Mucosa of descending colon (tissue), 3 donors: ENCODE measurements around the gene MAEL. TPM values are rescaled to one million over a fixed set of nuclear protein-coding genes. Genes with fewer than 3 reads are reported as not detected.

ENCODE experiments used
- ATAC-seq: fragments of 200-7000 bp; cut with Tn5 transposase; one replicate; pipeline ENCODE4 v1.9.1; 2020; ENCODE audit warnings: mild to moderate bottlenecking, moderate library complexity
- DNase-seq, 3 donors: peaks; one replicate each; pipeline ENCODE4 v3.0.0-alpha.2; 2020
- H3K36me3 ChIP-seq: fragments of 200-600 bp; one replicate; pipeline ENCODE4 v1.8.0; 2021; ENCODE audit warnings: low read depth, mild to moderate bottlenecking
- H3K4me1 ChIP-seq: fragments of 200-600 bp; one replicate; pipeline ENCODE4 v1.8.0; 2021; ENCODE audit warnings: low read depth, mild to moderate bottlenecking
- H3K4me3 ChIP-seq: fragments of 200-600 bp; one replicate; pipeline ENCODE4 v1.8.0; 2021; ENCODE audit warnings: mild to moderate bottlenecking
- H3K9me3 ChIP-seq: fragments of 200-600 bp; one replicate; pipeline ENCODE4 v1.8.0; 2021; ENCODE audit warnings: mild to moderate bottlenecking
- CTCF ChIP-seq: fragments of 200-600 bp; IDR thresholded peaks from one replicate; pipeline ENCODE4 v1.8.0; 2022; ENCODE audit warnings: antibody characterized with exemption, mild to moderate bottlenecking
- intact Hi-C, 2 donors: fragments of 100-400 bp; cut with DNase I in 1 of 2; cut with micrococcal nuclease in 1 of 2; formaldehyde crosslinking; loops; one replicate each; pipeline versions ENCODE4 v1.11.0 to v1.11.1; 2022; cut with DNase I, micrococcal nuclease
- total RNA-seq, 3 donors: library from RNA; stranded (reverse); fragmentation: NEBNext Ultra II Directional in 2 of 3; extraction: Animal tissue kit (Norgen Biotek cat#: 25700) in 2 of 3; gene quantifications; one replicate each; pipeline versions ENCODE4 v1.2.1 to v1.2.4, GENCODE V29; 2021 to 2023
- donor health status: DM: no; HTN: no; CAD: no; lungs with moderate emphysema.
- donor health status: DM: no; HTN: no; CAD: no.
- donor health status: DM: no; HTN: yes; CAD: no.

MAEL gene
- total RNA-seq, 3 donors from 2014 or later: 0.92 TPM; not detected in 2

- TF ChIP-seq CTCF: no peak
- no peak for ATAC-seq
- intact Hi-C loops: no loop called here
- H3K4me1 ChIP-seq: no peaks in the 10 kb centered on the region
- H3K9me3 ChIP-seq: no peaks in the 10 kb centered on the region
- no peak for DNase-seq
- no peaks in the 10 kb centered on the region for H3K36me3 ChIP-seq
- no peak overlapping the region for H3K4me3 ChIP-seq
These were observed 65.5 kb downstream of the MAEL start for GRCh38 chr1:167054531-167054930.

GRCh38 chr1:167054946-167055630, 66.0 kb downstream of the MAEL start:
- ATAC-seq (no peak), DNase-seq (no peak)
- H3K36me3 ChIP-seq: no peaks in the 10 kb centered on the region
- intact Hi-C loops: loop anchor here in 1 of 2 donors (5.0 kb wide), 1 partner anchor 143 kb away; no protein-coding TSS in a partner anchor
- H3K9me3 ChIP-seq: no peaks in the 10 kb centered on the region
- H3K4me1 ChIP-seq: no peaks in the 10 kb centered on the region
- TF ChIP-seq CTCF: no peak
- no peak overlapping the region for H3K4me3 ChIP-seq

GRCh38 chr1:167056529-167057231, 67.6 kb downstream of the MAEL start:
- H3K4me3 ChIP-seq: no peak overlapping the region
- DNase-seq (no peak), ATAC-seq (no peak)
- H3K36me3 ChIP-seq: no peaks in the 10 kb centered on the region
- intact Hi-C loops: loop anchor here in 1 of 2 donors (5.0 kb wide), 1 partner anchor 144 kb away; no protein-coding TSS in a partner anchor
- H3K9me3 ChIP-seq: no peaks in the 10 kb centered on the region
- TF ChIP-seq CTCF: no peak
- H3K4me1 ChIP-seq: no peaks in the 10 kb centered on the region

- no peak for TF ChIP-seq CTCF
- H3K36me3 ChIP-seq: no peaks in the 10 kb centered on the region
- peak; percentile 13 for ATAC-seq
- H3K4me3 ChIP-seq: no peak overlapping the region
- intact Hi-C loops: loop anchor here in 1 of 2 donors (5.0 kb wide), 1 partner anchor 145 kb away; no protein-coding TSS in a partner anchor
- H3K9me3 ChIP-seq: no peaks in the 10 kb centered on the region
- H3K4me1 ChIP-seq: no peaks in the 10 kb centered on the region
- no peak for DNase-seq
These were observed 68.2 kb downstream of the MAEL start for GRCh38 chr1:167057241-167057688.

DNA sequence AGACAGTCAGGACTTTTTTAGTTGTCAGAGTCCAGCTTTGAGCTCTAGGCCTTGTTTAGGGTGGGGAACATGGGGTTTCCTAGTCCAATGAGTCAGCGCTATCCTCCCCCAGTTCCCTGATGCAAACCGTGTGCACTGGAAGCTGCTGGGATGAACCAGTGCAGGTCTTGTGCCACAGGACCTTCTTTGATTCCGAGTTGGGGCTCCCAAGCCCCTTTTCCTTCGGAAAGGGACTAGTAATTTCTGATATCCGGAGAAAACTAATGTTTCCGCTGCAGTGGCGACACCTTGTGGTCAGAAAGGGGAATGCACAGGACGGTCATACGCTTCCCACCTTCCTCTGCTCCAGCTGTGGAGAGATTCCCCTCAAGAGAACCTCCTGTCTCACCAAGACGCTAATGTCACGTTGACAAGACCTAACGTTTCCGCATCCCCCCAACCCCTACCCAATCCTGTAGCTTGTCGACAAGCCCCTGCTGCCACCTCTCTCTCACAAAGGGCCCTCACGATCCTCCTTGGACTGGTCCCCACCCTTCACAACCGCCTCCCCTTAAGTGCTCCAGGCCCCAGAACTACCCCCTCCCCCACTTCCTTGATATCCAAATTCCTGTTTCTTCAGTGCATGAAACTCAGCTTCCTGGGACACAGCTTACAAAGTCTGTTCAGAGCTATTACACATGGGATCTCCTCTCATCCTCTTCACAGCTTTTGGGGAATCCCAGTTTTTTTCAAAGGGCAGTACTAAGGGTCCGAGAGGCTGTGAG, 70.1 kb downstream of the MAEL start:
- DNase-seq: peak in 2 of 3 donors; percentile 76 to 85
- Histone ChIP-seq H3K4me1 (no peaks in the 10 kb centered on the region), H3K36me3 (no peaks in the 10 kb centered on the region), H3K9me3 (no peaks in the 10 kb centered on the region), H3K4me3 (no peak overlapping the region)
- ATAC-seq: peak; percentile 78
- TF ChIP-seq CTCF: peak; percentile 81
- intact Hi-C loops: loop anchor here (2.0 to 5.0 kb wide), 2 partner anchors 147 to 148 kb away; no protein-coding TSS in a partner anchor
